GM21360 (cell line): ENCODE results near the gene C16orf90.
"Not testable (repeated sequence)": the region's sequence is repeated elsewhere in the genome, so short reads cannot be mapped to it uniquely, and the experiment has no call there.

ENCODE experiments used
- ATAC-seq: cut with Tn5 transposase; IDR thresholded peaks from one replicate; pipeline ENCODE4 v1.9.1; 2021; ENCODE audit warnings: mild to moderate bottlenecking, moderate library complexity; ENCODE audit not compliant: unreplicated experiment

Gene C16orf90

GRCh38 chr16:3513892-3514583, 18.7 kb upstream of the C16orf90 start:
- ATAC-seq, result no peak

GRCh38 chr16:3511286-3512180, 16.2 kb upstream of the C16orf90 start:
- ATAC-seq, result no peak

- ATAC-seq, result no peak
Measured at GRCh38 chr16:3510416-3510815, 15.1 kb upstream of the C16orf90 start.

- no peak for ATAC-seq
Measured at GRCh38 chr16:3509470-3509928, 14.2 kb upstream of the C16orf90 start.

- no peak for ATAC-seq
Measured at GRCh38 chr16:3508736-3509135, 13.4 kb upstream of the C16orf90 start.

GRCh38 chr16:3503523-3503922, 8.2 kb upstream of the C16orf90 start:
- no peak for ATAC-seq

GRCh38 chr16:3501783-3502400, 6.6 kb upstream of the C16orf90 start:
- ATAC-seq, result no peak

GRCh38 chr16:3501412-3501761, 6.1 kb upstream of the C16orf90 start:
- ATAC-seq, result not testable (repeated sequence)

- ATAC-seq, result no peak
Measured at GRCh38 chr16:3498988-3499387, 3.7 kb upstream of the C16orf90 start.

GRCh38 chr16:3497771-3498170, 2.5 kb upstream of the C16orf90 start:
- ATAC-seq, result no peak

- no peak for ATAC-seq
Measured at GRCh38 chr16:3496386-3496785, 1.1 kb upstream of the C16orf90 start.

GRCh38 chr16:3494386-3494973, 809 bp downstream of the C16orf90 start:
- ATAC-seq, result no peak

- ATAC-seq, result no peak
Measured at GRCh38 chr16:3492356-3492755, 2.9 kb downstream of the C16orf90 start.

- no peak for ATAC-seq
Measured at GRCh38 chr16:3490911-3491629, 4.2 kb downstream of the C16orf90 start.

GRCh38 chr16:3488801-3489200, 6.5 kb downstream of the C16orf90 start:
- no peak for ATAC-seq

GRCh38 chr16:3487521-3488410, 7.5 kb downstream of the C16orf90 start:
- ATAC-seq, result no peak

GRCh38 chr16:3486506-3487215, 8.6 kb downstream of the C16orf90 start:
- no peak for ATAC-seq

GRCh38 chr16:3485821-3486505, 9.3 kb downstream of the C16orf90 start:
- ATAC-seq, result no peak
